ENCODE results near the gene FAM120B. TPM values are rescaled to one million over a fixed set of nuclear protein-coding genes. Genes with fewer than 3 reads are reported as not detected.

The FAM120B gene
- total RNA-seq, 3 donors from 2014 or later (not counting 1 experiment from before 2014, with no cell fraction given), result 37.8 to 55.6 (median 39.9) TPM

DNA sequence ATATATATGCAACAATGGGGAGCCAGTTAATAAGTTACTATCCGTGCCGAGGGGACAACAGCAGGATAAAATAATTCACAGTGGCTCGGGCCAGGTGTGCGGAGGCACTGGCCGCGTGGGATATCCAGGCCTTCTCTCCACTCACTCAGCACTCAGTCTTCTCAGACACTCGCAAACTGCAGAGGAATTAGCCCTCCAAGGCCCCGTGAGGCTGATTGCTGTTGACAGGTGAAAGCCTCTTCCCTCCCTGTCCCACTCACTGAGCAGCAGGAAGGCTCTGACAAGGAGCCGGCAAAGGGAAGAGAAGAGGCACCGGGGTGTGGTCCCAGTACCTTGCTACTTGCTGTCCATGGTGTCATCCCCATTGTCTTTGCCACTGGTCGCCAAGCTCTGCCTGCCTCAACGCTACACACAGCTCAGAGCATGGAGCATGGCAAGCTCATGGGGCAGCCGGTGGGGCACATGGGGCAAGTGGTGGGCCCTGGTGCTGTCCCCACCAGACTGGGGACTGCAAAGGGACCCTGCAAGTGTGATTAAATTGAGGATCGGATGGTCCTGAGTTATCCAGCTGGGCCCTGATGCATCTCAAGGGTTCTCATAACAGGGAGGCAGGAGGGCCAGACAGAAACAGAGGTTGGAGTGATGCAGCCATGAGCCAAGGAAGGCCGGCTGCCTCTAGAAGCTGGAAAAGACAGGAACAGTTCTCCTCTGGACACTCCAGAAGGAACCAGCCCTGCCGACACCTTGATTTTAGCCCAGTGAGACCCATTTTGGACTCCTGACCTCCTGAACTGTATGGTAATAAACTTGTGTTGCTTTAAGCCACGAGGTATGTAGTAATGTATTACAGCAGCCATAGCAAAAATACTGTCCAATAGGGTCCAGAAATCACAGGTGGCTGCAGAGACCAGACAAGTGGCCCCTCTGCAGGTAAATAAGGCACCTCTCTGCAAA, 126.9 kb downstream of the FAM120B start:
- DNase-seq (no peak), ATAC-seq (no peak)
- no peak overlapping the region for H3K4me3 ChIP-seq (ENCODE audit: low read length)
- Mint-ChIP-seq H3K36me3 (no peaks in the 10 kb centered on the region), H3K27me3 (ENCODE audit: low read depth in 2 of 2) (no peaks in the 10 kb centered on the region), H3K4me1 (peaks cover 25 to 37% of the 10 kb centered on the region in 2 donors), H3K27ac (no peak overlapping the region), H3K4me3 (no peak overlapping the region), H3K9me3 (no peaks in the 10 kb centered on the region)
- H3K4me1 ChIP-seq (ENCODE audit: control insufficient read depth, insufficient read depth, low read length), result peaks cover 22% of the 10 kb centered on the region
- no peaks in the 10 kb centered on the region for H3K36me3 ChIP-seq (ENCODE audit: control insufficient read depth, insufficient read depth, low read length)
- H3K27me3 ChIP-seq (ENCODE audit: control insufficient read depth, insufficient read depth, low read length), result no peaks in the 10 kb centered on the region
- intact Hi-C loops (cut with micrococcal nuclease), result no loop called here
- 90% methylated on average over 17 of the region's 17 CpGs for WGBS (ENCODE audit: insufficient coverage)
- no peak overlapping the region for H3K27ac ChIP-seq (ENCODE audit: low read length)
- no peak for TF ChIP-seq CTCF (IDR thresholded peaks at IDR 0.05)
- H3K9me3 ChIP-seq (ENCODE audit: control insufficient read depth, insufficient read depth, low read length), result peaks cover 6% of the 10 kb centered on the region

- Histone ChIP-seq H3K4me3 (ENCODE audit: low read length) (no peak overlapping the region), H3K36me3 (ENCODE audit: control insufficient read depth, insufficient read depth, low read length) (no peaks in the 10 kb centered on the region), H3K27me3 (ENCODE audit: control insufficient read depth, insufficient read depth, low read length) (no peaks in the 10 kb centered on the region), H3K9me3 (ENCODE audit: control insufficient read depth, insufficient read depth, low read length) (peaks cover 6% of the 10 kb centered on the region), H3K27ac (ENCODE audit: low read length) (no peak overlapping the region), H3K4me1 (ENCODE audit: control insufficient read depth, insufficient read depth, low read length) (peaks cover 29% of the 10 kb centered on the region)
- TF ChIP-seq CTCF (IDR thresholded peaks at IDR 0.05), result no peak
- Mint-ChIP-seq H3K27ac (no peak overlapping the region), H3K4me1 (peaks cover 32% of the 10 kb centered on the region in 2 donors), H3K4me3 (no peak overlapping the region), H3K27me3 (ENCODE audit: low read depth in 2 of 2) (no peaks in the 10 kb centered on the region), H3K9me3 (no peaks in the 10 kb centered on the region), H3K36me3 (no peaks in the 10 kb centered on the region)
- intact Hi-C loops (cut with micrococcal nuclease), result no loop called here
- DNase-seq (no peak), ATAC-seq (no peak)
- 93% methylated on average over 20 of the region's 20 CpGs for WGBS (ENCODE audit: insufficient coverage)
Measured at GRCh38 chr6:170434117-170434820, 127.7 kb downstream of the FAM120B start.

GRCh38 chr6:170434821-170435155, 128.2 kb downstream of the FAM120B start:
- WGBS (ENCODE audit: insufficient coverage), result 92% methylated on average over 17 of the region's 17 CpGs
- no peak overlapping the region for H3K4me3 Mint-ChIP-seq
- no peaks in the 10 kb centered on the region for H3K27me3 ChIP-seq (ENCODE audit: control insufficient read depth, insufficient read depth, low read length)
- no peaks in the 10 kb centered on the region for H3K9me3 Mint-ChIP-seq
- peaks cover 34% of the 10 kb centered on the region for H3K4me1 ChIP-seq (ENCODE audit: control insufficient read depth, insufficient read depth, low read length)
- no peaks in the 10 kb centered on the region for H3K36me3 ChIP-seq (ENCODE audit: control insufficient read depth, insufficient read depth, low read length)
- H3K4me1 Mint-ChIP-seq, result peaks cover 32 to 36% of the 10 kb centered on the region in 2 donors
- intact Hi-C loops (cut with micrococcal nuclease), result no loop called here
- H3K4me3 ChIP-seq (ENCODE audit: low read length), result no peak overlapping the region
- TF ChIP-seq CTCF (IDR thresholded peaks at IDR 0.05), result no peak
- H3K27ac Mint-ChIP-seq, result no peak overlapping the region
- DNase-seq (no peak), ATAC-seq (no peak)
- H3K9me3 ChIP-seq (ENCODE audit: control insufficient read depth, insufficient read depth, low read length), result peaks cover 6% of the 10 kb centered on the region
- no peak overlapping the region for H3K27ac ChIP-seq (ENCODE audit: low read length)
- no peaks in the 10 kb centered on the region for H3K27me3 Mint-ChIP-seq (ENCODE audit: low read depth in 2 of 2)
- H3K36me3 Mint-ChIP-seq, result no peaks in the 10 kb centered on the region

Measured in natural killer cell (primary cell).